Measurements from ENCODE around the gene AQP12A.

DNA sequence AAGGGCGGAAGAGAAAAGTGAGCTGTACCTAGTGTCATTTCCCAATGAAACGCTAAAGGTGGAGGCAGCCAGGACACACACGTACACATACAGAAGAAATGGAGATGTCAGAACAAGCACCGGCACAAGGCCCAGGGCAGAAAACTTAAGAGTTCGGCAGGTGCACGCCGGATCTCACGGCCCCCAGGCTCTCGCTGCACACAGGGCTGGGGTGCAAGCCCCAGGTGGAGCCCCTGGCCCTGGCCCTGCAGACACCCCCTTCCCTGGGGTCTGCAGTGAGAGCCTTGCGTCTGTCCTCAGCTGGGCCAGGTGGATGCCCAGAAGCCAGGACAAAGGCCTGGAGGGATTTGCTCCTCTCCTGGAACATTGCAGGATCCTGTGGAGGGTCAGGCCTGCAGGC, 36.7 kb downstream of the AQP12A start:
- no peak for TF ChIP-seq POLR2A (IDR thresholded peaks at IDR 0.05)
- TF ChIP-seq, protein P1, sequence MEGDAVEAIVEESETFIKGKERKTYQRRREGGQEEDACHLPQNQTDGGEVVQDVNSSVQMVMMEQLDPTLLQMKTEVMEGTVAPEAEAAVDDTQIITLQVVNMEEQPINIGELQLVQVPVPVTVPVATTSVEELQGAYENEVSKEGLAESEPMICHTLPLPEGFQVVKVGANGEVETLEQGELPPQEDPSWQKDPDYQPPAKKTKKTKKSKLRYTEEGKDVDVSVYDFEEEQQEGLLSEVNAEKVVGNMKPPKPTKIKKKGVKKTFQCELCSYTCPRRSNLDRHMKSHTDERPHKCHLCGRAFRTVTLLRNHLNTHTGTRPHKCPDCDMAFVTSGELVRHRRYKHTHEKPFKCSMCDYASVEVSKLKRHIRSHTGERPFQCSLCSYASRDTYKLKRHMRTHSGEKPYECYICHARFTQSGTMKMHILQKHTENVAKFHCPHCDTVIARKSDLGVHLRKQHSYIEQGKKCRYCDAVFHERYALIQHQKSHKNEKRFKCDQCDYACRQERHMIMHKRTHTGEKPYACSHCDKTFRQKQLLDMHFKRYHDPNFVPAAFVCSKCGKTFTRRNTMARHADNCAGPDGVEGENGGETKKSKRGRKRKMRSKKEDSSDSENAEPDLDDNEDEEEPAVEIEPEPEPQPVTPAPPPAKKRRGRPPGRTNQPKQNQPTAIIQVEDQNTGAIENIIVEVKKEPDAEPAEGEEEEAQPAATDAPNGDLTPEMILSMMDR (IDR thresholded peaks at IDR 0.05): no peak

All from thyroid gland (tissue), 4 donors.